Fibroblast of lung (primary cell): ENCODE measurements around the gene POLR3E. TPM values are rescaled to one million over a fixed set of nuclear protein-coding genes. Genes with fewer than 3 reads are reported as not detected.
A peak's percentile ranks its signal among the peaks of the same experiment; 100 is the strongest.

ENCODE experiments used
- DNase-seq, 2 donors: peaks; one replicate each; pipeline versions ENCODE4 v3.0.0 to v3.0.0-alpha.2; 2010; ENCODE audit warnings: low read depth in 2 of 2
- H2AFZ ChIP-seq: 2 replicates; pipeline ENCODE4 v1.5.1; 2012; ENCODE audit warnings: low read length, control low read depth, inconsistent platforms
- H3K27ac ChIP-seq: 2 replicates; pipeline ENCODE4 v1.5.1; 2011; ENCODE audit warnings: low read length, control low read depth; ENCODE audit not compliant: insufficient read depth
- H3K27me3 ChIP-seq: 2 replicates; pipeline ENCODE4 v1.5.1; 2011; ENCODE audit warnings: mild to moderate bottlenecking, low read length; ENCODE audit not compliant: control insufficient read depth, insufficient read depth
- H3K36me3 ChIP-seq: 2 replicates; pipeline ENCODE4 v1.5.1; 2011; ENCODE audit warnings: low read length; ENCODE audit not compliant: control insufficient read depth, insufficient read depth
- H3K4me1 ChIP-seq: 2 replicates; pipeline ENCODE4 v1.5.1; 2011; ENCODE audit warnings: low read length; ENCODE audit not compliant: control insufficient read depth, insufficient read depth; ENCODE audit errors: extremely low read depth
- H3K4me2 ChIP-seq: 2 replicates; pipeline ENCODE4 v1.5.1; 2011; ENCODE audit warnings: low read length, control low read depth; ENCODE audit not compliant: insufficient read depth; ENCODE audit errors: extremely low read depth
- H3K4me3 ChIP-seq, 4 experiments: fragments of 200-600 bp in 1 of 4; sonication (generic) in 1 of 4; replicated peaks in 1 of 4; 2 replicates each; pipeline ENCODE4 v1.5.1; 2011 to 2016; ENCODE audit warnings: low read length in 4 of 4, low read depth in 3 of 4, mild to moderate bottlenecking in 3 of 4, control low read depth in 2 of 4, inconsistent platforms in 1 of 4, mixed read lengths in 1 of 4; ENCODE audit not compliant: insufficient read depth in 1 of 4; ENCODE audit errors: control extremely low read depth in 1 of 4
- H3K79me2 ChIP-seq: 2 replicates; pipeline ENCODE4 v1.5.1; 2012; ENCODE audit warnings: mild to moderate bottlenecking, low read length, inconsistent platforms; ENCODE audit not compliant: control insufficient read depth, insufficient read depth
- H3K9ac ChIP-seq: 2 replicates; pipeline ENCODE4 v1.5.1; 2011; ENCODE audit warnings: mild to moderate bottlenecking, low read length, control low read depth; ENCODE audit not compliant: insufficient read depth
- H3K9me3 ChIP-seq: 2 replicates; pipeline ENCODE4 v1.5.1; 2012; ENCODE audit warnings: low read depth, low read length; ENCODE audit not compliant: control insufficient read depth, insufficient read depth
- H4K20me1 ChIP-seq: 2 replicates; pipeline ENCODE4 v1.5.1; 2011; ENCODE audit warnings: low read length; ENCODE audit not compliant: control insufficient read depth, insufficient read depth; ENCODE audit errors: extremely low read depth
- CTCF ChIP-seq, 2 donors: IDR thresholded peaks in 1 of 2; conservative IDR thresholded peaks in 1 of 2; 1 replicate in 1 of 2; 2 replicates in 1 of 2; pipeline ENCODE4 v1.5.1; 2011 to 2012; ENCODE audit warnings: low read length in 2 of 2, control low read depth in 1 of 2, inconsistent platforms in 1 of 2, low read depth in 1 of 2, mild to moderate bottlenecking in 1 of 2
- EZH2 ChIP-seq: IDR thresholded peaks from 2 replicates; pipeline ENCODE4 v1.5.1; 2012; ENCODE audit warnings: low read length, control low read depth, mild to moderate bottlenecking; ENCODE audit errors: missing control alignments
- polyA plus RNA-seq, 2 donors: library from polyadenylated mRNA; depleted of rRNA in 1 of 2; stranded (reverse) in 1 of 2; unstranded in 1 of 2; fragments of >200 nt; gene quantifications; 2 replicates each; pipeline ENCODE4 v1.2.1, GENCODE V29; 2011 to 2012; ENCODE audit warnings: missing spikeins in 1 of 2
- total RNA-seq: library from RNA; depleted of rRNA; stranded (reverse); fragments of >200 nt; gene quantifications from 2 replicates; pipeline ENCODE4 v1.2.1, GENCODE V29; 2014

The POLR3E gene
- total and polyA plus RNA-seq, 2 donors (not counting 1 experiment from before 2014, with no cell fraction given): 14.2 to 28.9 TPM

- Histone ChIP-seq H3K79me2 (no peaks in the 10 kb centered on the region), H2AFZ (no peak overlapping the region), H4K20me1 (no peaks in the 10 kb centered on the region), H3K4me1 (no peaks in the 10 kb centered on the region), H3K4me2 (no peak overlapping the region), H3K4me3 (no peak overlapping the region), H3K9me3 (no peaks in the 10 kb centered on the region), H3K9ac (no peak overlapping the region), H3K27me3 (no peaks in the 10 kb centered on the region), H3K36me3 (peaks cover 14% of the 10 kb centered on the region), H3K27ac (no peak overlapping the region)
- no peak for DNase-seq
- TF ChIP-seq CTCF (conservative IDR thresholded peaks at IDR 0.05 in 1 of 2, IDR thresholded peaks at IDR 0.05 in 1 of 2; ENCODE audit: low read depth in 1 of 2, low read length in 2 of 2): no peak
- TF ChIP-seq EZH2: no peak
Observed at GRCh38 chr16:22278441-22279230, 18.6 kb upstream of the POLR3E start.

GRCh38 chr16:22282254-22282892, 14.8 kb upstream of the POLR3E start:
- H3K4me2 ChIP-seq: no peak overlapping the region
- no peak overlapping the region for H3K9ac ChIP-seq
- H3K79me2 ChIP-seq: no peaks in the 10 kb centered on the region
- H3K4me1 ChIP-seq: no peaks in the 10 kb centered on the region
- no peak overlapping the region for H3K4me3 ChIP-seq
- H3K27me3 ChIP-seq: no peaks in the 10 kb centered on the region
- no peak overlapping the region for H2AFZ ChIP-seq
- no peak overlapping the region for H3K27ac ChIP-seq
- DNase-seq: no peak
- TF ChIP-seq EZH2 (no peak), CTCF (conservative IDR thresholded peaks at IDR 0.05 in 1 of 2, IDR thresholded peaks at IDR 0.05 in 1 of 2; ENCODE audit: low read depth in 1 of 2, low read length in 2 of 2) (no peak)
- H3K9me3 ChIP-seq: no peaks in the 10 kb centered on the region
- H3K36me3 ChIP-seq: peaks cover 10% of the 10 kb centered on the region
- no peaks in the 10 kb centered on the region for H4K20me1 ChIP-seq

GRCh38 chr16:22284637-22285036, 12.6 kb upstream of the POLR3E start:
- Histone ChIP-seq H3K4me3 (no peak overlapping the region), H3K9ac (no peak overlapping the region), H3K9me3 (no peaks in the 10 kb centered on the region), H3K79me2 (no peaks in the 10 kb centered on the region), H3K27me3 (no peaks in the 10 kb centered on the region), H3K27ac (no peak overlapping the region), H3K4me1 (no peaks in the 10 kb centered on the region), H2AFZ (no peak overlapping the region), H3K36me3 (peaks cover 8% of the 10 kb centered on the region), H3K4me2 (no peak overlapping the region), H4K20me1 (no peaks in the 10 kb centered on the region)
- TF ChIP-seq EZH2: no peak
- no peak for TF ChIP-seq CTCF (conservative IDR thresholded peaks at IDR 0.05 in 1 of 2, IDR thresholded peaks at IDR 0.05 in 1 of 2; ENCODE audit: low read depth in 1 of 2, low read length in 2 of 2)
- peak; percentile 49 to 70 for DNase-seq
